ENCODE measurements around the gene ARHGEF7.

The ARHGEF7 gene

GRCh38 chr13:111225166-111225565 lies 110.1 kb downstream of the ARHGEF7 start:
- H3K27ac Mint-ChIP-seq: no peak overlapping the region

GRCh38 chr13:111225810-111226546 lies 110.9 kb downstream of the ARHGEF7 start:
- Mint-ChIP-seq H3K27me3 (no peaks in the 10 kb centered on the region), H3K4me1 (peaks cover 26% of the 10 kb centered on the region), H3K27ac (no peak overlapping the region), H3K4me3 (no peak overlapping the region), H3K36me3 (peaks cover 40% of the 10 kb centered on the region), H3K9me3 (no peaks in the 10 kb centered on the region)
- no peak for ATAC-seq

More at GRCh38 chr13:111225166-111225565, 110.1 kb downstream of the ARHGEF7 start:
- Mint-ChIP-seq H3K4me1 (peaks cover 26% of the 10 kb centered on the region), H3K9me3 (no peaks in the 10 kb centered on the region), H3K27me3 (no peaks in the 10 kb centered on the region), H3K4me3 (no peak overlapping the region), H3K36me3 (peaks cover 39% of the 10 kb centered on the region)
- no peak for ATAC-seq

GRCh38 chr13:111227405-111227804 lies 112.3 kb downstream of the ARHGEF7 start:
- Mint-ChIP-seq H3K4me3 (no peak overlapping the region), H3K36me3 (peaks cover 48% of the 10 kb centered on the region), H3K27me3 (no peaks in the 10 kb centered on the region), H3K27ac (no peak overlapping the region), H3K4me1 (peaks cover 34% of the 10 kb centered on the region), H3K9me3 (no peaks in the 10 kb centered on the region)
- ATAC-seq: no peak

GRCh38 chr13:111228262-111229144 lies 113.4 kb downstream of the ARHGEF7 start:
- Mint-ChIP-seq H3K36me3 (peaks cover 58% of the 10 kb centered on the region), H3K9me3 (no peaks in the 10 kb centered on the region), H3K27ac (no peak overlapping the region), H3K4me1 (peaks cover 29% of the 10 kb centered on the region), H3K4me3 (no peak overlapping the region), H3K27me3 (no peaks in the 10 kb centered on the region)
- no peak for ATAC-seq

- Mint-ChIP-seq H3K9me3 (no peaks in the 10 kb centered on the region), H3K4me3 (no peak overlapping the region), H3K4me1 (peaks cover 23% of the 10 kb centered on the region), H3K27ac (no peak overlapping the region), H3K27me3 (no peaks in the 10 kb centered on the region), H3K36me3 (peaks cover 72% of the 10 kb centered on the region)
- ATAC-seq: no peak
Measured at GRCh38 chr13:111230385-111230930, 115.3 kb downstream of the ARHGEF7 start.

GRCh38 chr13:111232191-111232590 lies 117.1 kb downstream of the ARHGEF7 start:
- H3K27me3 Mint-ChIP-seq: no peaks in the 10 kb centered on the region
- H3K27ac Mint-ChIP-seq: no peak overlapping the region
- no peak overlapping the region for H3K4me3 Mint-ChIP-seq
- no peaks in the 10 kb centered on the region for H3K9me3 Mint-ChIP-seq
- peaks cover 73% of the 10 kb centered on the region for H3K36me3 Mint-ChIP-seq
- H3K4me1 Mint-ChIP-seq: peaks cover 17% of the 10 kb centered on the region
- no peak for ATAC-seq

GRCh38 chr13:111233080-111233479 lies 118.0 kb downstream of the ARHGEF7 start:
- Mint-ChIP-seq H3K4me3 (no peak overlapping the region), H3K27me3 (no peaks in the 10 kb centered on the region), H3K9me3 (no peaks in the 10 kb centered on the region), H3K4me1 (peaks cover 17% of the 10 kb centered on the region), H3K36me3 (peaks cover 74% of the 10 kb centered on the region), H3K27ac (no peak overlapping the region)
- ATAC-seq: no peak

- Mint-ChIP-seq H3K4me1 (peaks cover 13% of the 10 kb centered on the region), H3K27ac (no peak overlapping the region), H3K4me3 (no peak overlapping the region), H3K9me3 (no peaks in the 10 kb centered on the region), H3K36me3 (peaks cover 77% of the 10 kb centered on the region), H3K27me3 (no peaks in the 10 kb centered on the region)
- no peak for ATAC-seq
Measured at GRCh38 chr13:111239764-111240670, 124.9 kb downstream of the ARHGEF7 start.

GRCh38 chr13:111241006-111241755 lies 126.1 kb downstream of the ARHGEF7 start:
- H3K36me3 Mint-ChIP-seq: peaks cover 75% of the 10 kb centered on the region
- H3K27ac Mint-ChIP-seq: no peak overlapping the region
- ATAC-seq: no peak
- H3K4me3 Mint-ChIP-seq: no peak overlapping the region
- H3K9me3 Mint-ChIP-seq: no peaks in the 10 kb centered on the region
- H3K27me3 Mint-ChIP-seq: no peaks in the 10 kb centered on the region
- peaks cover 13% of the 10 kb centered on the region for H3K4me1 Mint-ChIP-seq

GRCh38 chr13:111241862-111242261 lies 126.8 kb downstream of the ARHGEF7 start:
- H3K36me3 Mint-ChIP-seq: peaks cover 68% of the 10 kb centered on the region
- H3K27ac Mint-ChIP-seq: no peak overlapping the region

GRCh38 chr13:111242585-111242984 lies 127.5 kb downstream of the ARHGEF7 start:
- H3K27ac Mint-ChIP-seq: no peak overlapping the region
- H3K27me3 Mint-ChIP-seq: no peaks in the 10 kb centered on the region
- peaks cover 68% of the 10 kb centered on the region for H3K36me3 Mint-ChIP-seq
- peaks cover 13% of the 10 kb centered on the region for H3K4me1 Mint-ChIP-seq
- H3K4me3 Mint-ChIP-seq: no peak overlapping the region
- no peaks in the 10 kb centered on the region for H3K9me3 Mint-ChIP-seq
- no peak for ATAC-seq

More at GRCh38 chr13:111241862-111242261, 126.8 kb downstream of the ARHGEF7 start:
- Mint-ChIP-seq H3K4me3 (no peak overlapping the region), H3K4me1 (peaks cover 13% of the 10 kb centered on the region), H3K27me3 (no peaks in the 10 kb centered on the region), H3K9me3 (no peaks in the 10 kb centered on the region)
- ATAC-seq: no peak

GRCh38 chr13:111243981-111244380 lies 128.9 kb downstream of the ARHGEF7 start:
- no peak overlapping the region for H3K27ac Mint-ChIP-seq
- ATAC-seq: no peak
- H3K9me3 Mint-ChIP-seq: no peaks in the 10 kb centered on the region
- H3K4me1 Mint-ChIP-seq: peaks cover 7% of the 10 kb centered on the region
- H3K27me3 Mint-ChIP-seq: no peaks in the 10 kb centered on the region
- no peak overlapping the region for H3K4me3 Mint-ChIP-seq
- H3K36me3 Mint-ChIP-seq: peaks cover 68% of the 10 kb centered on the region

- no peak for ATAC-seq
- Mint-ChIP-seq H3K27me3 (no peaks in the 10 kb centered on the region), H3K4me3 (no peak overlapping the region), H3K9me3 (no peaks in the 10 kb centered on the region), H3K27ac (no peak overlapping the region), H3K36me3 (peaks cover 73% of the 10 kb centered on the region), H3K4me1 (peaks cover 13% of the 10 kb centered on the region)
Measured at GRCh38 chr13:111245576-111246384, 130.7 kb downstream of the ARHGEF7 start.

All from stimulated activated memory B cell treated with anti-CD40 and anti-IgM and Interleukin-4, amounts not matched to agents 10 μg/mL and 1 μg/mL and 100 μg/mL, for 72 hours (primary cell).